Measurements from ENCODE around the gene OR56B1. TPM values are rescaled to one million over a fixed set of nuclear protein-coding genes. Genes with fewer than 3 reads are reported as not detected.
A peak's percentile ranks its signal among the peaks of the same experiment; 100 is the strongest.

The OR56B1 gene
- polyA plus RNA-seq, 1 of the 3 experiments (the other 2 are of a cell fraction): not detected

- TF ChIP-seq, protein P1, sequence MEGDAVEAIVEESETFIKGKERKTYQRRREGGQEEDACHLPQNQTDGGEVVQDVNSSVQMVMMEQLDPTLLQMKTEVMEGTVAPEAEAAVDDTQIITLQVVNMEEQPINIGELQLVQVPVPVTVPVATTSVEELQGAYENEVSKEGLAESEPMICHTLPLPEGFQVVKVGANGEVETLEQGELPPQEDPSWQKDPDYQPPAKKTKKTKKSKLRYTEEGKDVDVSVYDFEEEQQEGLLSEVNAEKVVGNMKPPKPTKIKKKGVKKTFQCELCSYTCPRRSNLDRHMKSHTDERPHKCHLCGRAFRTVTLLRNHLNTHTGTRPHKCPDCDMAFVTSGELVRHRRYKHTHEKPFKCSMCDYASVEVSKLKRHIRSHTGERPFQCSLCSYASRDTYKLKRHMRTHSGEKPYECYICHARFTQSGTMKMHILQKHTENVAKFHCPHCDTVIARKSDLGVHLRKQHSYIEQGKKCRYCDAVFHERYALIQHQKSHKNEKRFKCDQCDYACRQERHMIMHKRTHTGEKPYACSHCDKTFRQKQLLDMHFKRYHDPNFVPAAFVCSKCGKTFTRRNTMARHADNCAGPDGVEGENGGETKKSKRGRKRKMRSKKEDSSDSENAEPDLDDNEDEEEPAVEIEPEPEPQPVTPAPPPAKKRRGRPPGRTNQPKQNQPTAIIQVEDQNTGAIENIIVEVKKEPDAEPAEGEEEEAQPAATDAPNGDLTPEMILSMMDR (IDR thresholded peaks at IDR 0.05): no peak
- TF ChIP-seq EZH2phosphoT487 (IDR thresholded peaks at IDR 0.05; ENCODE audit: borderline replicate concordance, low read depth) (no peak), MXI1 (IDR thresholded peaks at IDR 0.05; ENCODE audit: low read depth, low read length) (no peak), CHD2 (IDR thresholded peaks at IDR 0.05; ENCODE audit: low read length, partially characterized antibody) (no peak), FOXJ3 (CRISPR knock-in tag; IDR thresholded peaks at IDR 0.05) (no peak), ELF1 (IDR thresholded peaks at IDR 0.05) (no peak), POLR2AphosphoS5 (IDR thresholded peaks at IDR 0.05; ENCODE audit: low read depth, low read length) (no peak), JUND (IDR thresholded peaks at IDR 0.05) (no peak), RXRA (IDR thresholded peaks at IDR 0.05; ENCODE audit: borderline replicate concordance, low read depth) (no peak)
- TF ChIP-seq, protein P2, sequence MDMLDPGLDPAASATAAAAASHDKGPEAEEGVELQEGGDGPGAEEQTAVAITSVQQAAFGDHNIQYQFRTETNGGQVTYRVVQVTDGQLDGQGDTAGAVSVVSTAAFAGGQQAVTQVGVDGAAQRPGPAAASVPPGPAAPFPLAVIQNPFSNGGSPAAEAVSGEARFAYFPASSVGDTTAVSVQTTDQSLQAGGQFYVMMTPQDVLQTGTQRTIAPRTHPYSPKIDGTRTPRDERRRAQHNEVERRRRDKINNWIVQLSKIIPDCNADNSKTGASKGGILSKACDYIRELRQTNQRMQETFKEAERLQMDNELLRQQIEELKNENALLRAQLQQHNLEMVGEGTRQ (IDR thresholded peaks at IDR 0.05; ENCODE audit: borderline replicate concordance, low read depth, low read length): no peak
- TF ChIP-seq, protein P3, sequence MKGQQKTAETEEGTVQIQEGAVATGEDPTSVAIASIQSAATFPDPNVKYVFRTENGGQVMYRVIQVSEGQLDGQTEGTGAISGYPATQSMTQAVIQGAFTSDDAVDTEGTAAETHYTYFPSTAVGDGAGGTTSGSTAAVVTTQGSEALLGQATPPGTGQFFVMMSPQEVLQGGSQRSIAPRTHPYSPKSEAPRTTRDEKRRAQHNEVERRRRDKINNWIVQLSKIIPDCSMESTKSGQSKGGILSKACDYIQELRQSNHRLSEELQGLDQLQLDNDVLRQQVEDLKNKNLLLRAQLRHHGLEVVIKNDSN (IDR thresholded peaks at IDR 0.05; ENCODE audit: borderline replicate concordance, low read depth): no peak
Observed at GRCh38 chr11:5688482-5688881, 47.8 kb upstream of the OR56B1 start (continued).

DNA sequence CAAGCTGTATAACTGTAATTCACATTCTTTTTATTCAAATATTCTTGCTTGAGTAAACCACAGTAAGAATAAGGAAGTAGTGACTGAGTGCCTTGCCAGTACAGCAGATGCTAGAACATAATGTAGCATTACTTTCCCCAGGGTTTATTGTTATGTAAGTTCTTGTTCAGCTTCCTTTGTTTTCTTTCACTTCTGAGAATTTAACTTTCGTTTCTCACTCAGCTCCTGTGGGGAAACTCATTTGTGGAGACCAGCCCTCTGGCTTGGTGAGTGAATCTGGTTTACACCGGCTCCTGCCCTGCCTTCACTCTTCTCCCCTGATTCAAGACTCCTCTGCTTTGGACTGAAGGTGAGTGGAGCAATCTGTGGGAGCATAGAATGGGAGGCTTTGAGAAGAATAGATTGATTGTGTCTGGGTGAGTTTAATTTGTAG is 46.7 kb upstream of the OR56B1 start, which contains the start of gene TRIM22:
TSS of gene TRIM22 (plus strand) at position 240 of the 433 bp plus-strand sequence. CDS start 6,443 bp downstream, outside the sequence.
- peaks cover 3 to 4% of the 10 kb centered on the region in 2 experiments for H3K36me3 ChIP-seq (replicated peaks in 1 of 2; ENCODE audit: control insufficient read depth in 1 of 2, insufficient read depth in 2 of 2, low read length in 1 of 2)
- H3K4me2 ChIP-seq: peak within 1 kb of the TSS; percentile 76
- H3K9ac ChIP-seq: peak within 1 kb of the TSS; percentile 84
- peak within 1 kb of the TSS; percentile 58 for H2AFZ ChIP-seq (ENCODE audit: low read depth)
- DNase-seq: no peak
- H3F3A ChIP-seq (replicated peaks; ENCODE audit: insufficient read depth): peaks cover 7% of the 10 kb centered on the region
- H3K79me2 ChIP-seq (ENCODE audit: insufficient read depth): no peaks in the 10 kb centered on the region
- H3K4me3 ChIP-seq (ENCODE audit: low read depth in 2 of 2, low read length in 1 of 2): peak within 1 kb of the TSS; percentile 44 to 52; a peak in 3 of 4 replicates
- WGBS (ENCODE audit: low lambda C conversion rate): 33% methylated on average over 2 of the region's 2 CpGs
- CTCF ChIA-PET: interaction anchor here (0.9 kb wide), 1 partner anchor 11 kb away, joined by 3 read pairs; no protein-coding TSS in a partner anchor
- H3K27me3 ChIP-seq (ENCODE audit: insufficient read depth): no peaks in the 10 kb centered on the region
- H3K27ac ChIP-seq (ENCODE audit: low read depth in 2 of 2, low read length in 1 of 2): peak within 1 kb of the TSS; percentile 82 to 92
- no peaks in the 10 kb centered on the region for H3K9me2 ChIP-seq
- no peaks in the 10 kb centered on the region for H4K20me1 ChIP-seq (ENCODE audit: insufficient read depth)
- POLR2A ChIA-PET: no interaction called here
- no peaks in the 10 kb centered on the region for H3K9me3 ChIP-seq
- TF ChIP-seq EZH2phosphoT487 (IDR thresholded peaks at IDR 0.05; ENCODE audit: borderline replicate concordance, low read depth) (no peak), MAX (IDR thresholded peaks at IDR 0.05; ENCODE audit: low read depth) (no peak), YY1 (IDR thresholded peaks at IDR 0.05; ENCODE audit: low read depth) (0 out of 2 replicates have a peak, but pooled peaks have one; percentile 37), POLR2AphosphoS5 (IDR thresholded peaks at IDR 0.05; ENCODE audit: low read depth, low read length) (0 out of 2 replicates have a peak, but pooled peaks have one; percentile 30), GATA2 (CRISPR knock-in tag; IDR thresholded peaks at IDR 0.05) (no peak), FOSL2 (IDR thresholded peaks at IDR 0.05; ENCODE audit: borderline replicate concordance, low read depth) (no peak), ELF1 (IDR thresholded peaks at IDR 0.05) (peak; percentile 22; the same call in 1 of the 2 replicates), TCF12 (IDR thresholded peaks at IDR 0.05) (no peak), REST (IDR thresholded peaks at IDR 0.05; ENCODE audit: low read depth, low read length) (no peak), TAF1 (IDR thresholded peaks at IDR 0.05; ENCODE audit: borderline replicate concordance, low read depth, low read length) (peak; percentile 29)
- TF ChIP-seq, protein P2 (IDR thresholded peaks at IDR 0.05; ENCODE audit: borderline replicate concordance, low read depth, low read length): no peak
- TF ChIP-seq, protein P1 (IDR thresholded peaks at IDR 0.05): no peak
- no peaks in the 10 kb centered on the region; a peak in 1 of 4 replicates for H3K4me1 ChIP-seq (ENCODE audit: control insufficient read depth in 1 of 2, insufficient read depth in 2 of 2, low read depth in 1 of 2, low read length in 1 of 2)

Data from SK-N-SH (cell line).